K562 (cell line): ENCODE data around the gene RHEBL1. TPM values are rescaled to one million over a fixed set of nuclear protein-coding genes. Genes with fewer than 3 reads are reported as not detected.

Experiments
- CAMTA2 ChIP-seq: fragments of 250-450 bp; sonication (Bioruptor Pico); conservative IDR thresholded peaks from 2 replicates; pipeline ENCODE4 v1.5.1; 2022
- HNRNPL ChIP-seq: fragments of 200-400 bp; formaldehyde crosslinking; IDR thresholded peaks from 2 replicates; pipeline ENCODE4 v1.6.1; 2017; ENCODE audit warnings: low read depth, mild to moderate bottlenecking, low read length
- MEF2D ChIP-seq: conservative IDR thresholded peaks from 2 replicates; pipeline ENCODE4 v1.6.1; 2016; ENCODE audit warnings: low read depth, missing genetic modification characterization, missing compliant biosample characterization
- PPARD ChIP-seq: fragments of 250-450 bp; sonication (Bioruptor Pico); IDR thresholded peaks from 2 replicates; pipeline ENCODE4 v1.8.0; 2022; ENCODE audit warnings: inconsistent platforms, mild to moderate bottlenecking, moderate library complexity
- RAD51 ChIP-seq: fragments of 450-650 bp; IDR thresholded peaks from 2 replicates; pipeline ENCODE4 v1.7.1; 2016; ENCODE audit warnings: low read depth, mild to moderate bottlenecking, borderline replicate concordance
- RBM34 ChIP-seq: fragments of 200-400 bp; formaldehyde crosslinking; IDR thresholded peaks from 2 replicates; pipeline ENCODE4 v1.6.1; 2018; ENCODE audit warnings: low read length, borderline replicate concordance; ENCODE audit not compliant: insufficient read depth
- USF1 ChIP-seq: sonication (generic); formaldehyde crosslinking; IDR thresholded peaks from 2 replicates; pipeline ENCODE4 v1.9.0; 2022; ENCODE audit warnings: mild to moderate bottlenecking, missing genetic modification reagents
- ZKSCAN3 ChIP-seq: fragments of 250-450 bp; sonication (Bioruptor Pico); IDR thresholded peaks from 2 replicates; pipeline ENCODE4 v1.4.0; 2020
- ZNF217 ChIP-seq: sonication (generic); formaldehyde crosslinking; IDR thresholded peaks from 2 replicates; pipeline ENCODE4 v1.8.0; 2022; ENCODE audit warnings: mild to moderate bottlenecking, missing genetic modification reagents
- ZNF668 ChIP-seq: fragments of 250-450 bp; sonication (Bioruptor Pico); IDR thresholded peaks from 2 replicates; pipeline ENCODE4 v1.8.0; 2022; ENCODE audit warnings: mild to moderate bottlenecking, inconsistent platforms
- polyA plus RNA-seq, 8 experiments: library from polyadenylated mRNA; depleted of rRNA in 4 of 8; stranded (reverse) in 5 of 8; unstranded in 3 of 8; fragments of >200 nt; fragmentation: Nextera tagmentation in 2 of 8; fragmentation: Illumina TruSeq in 1 of 8; extraction: Ambion mirVana in 2 of 8; extraction: Trizol in 1 of 8; gene quantifications; 2 replicates each; pipeline versions ENCODE4 v1.2.1 to v1.2.3, GENCODE V29; 2011 to 2014; ENCODE audit warnings: inconsistent platforms in 1 of 8, missing spikeins in 1 of 8
- total RNA-seq, 7 experiments: library from RNA; depleted of rRNA in 6 of 7; stranded (reverse); fragments of >200 nt in 6 of 7; fragmentation: Illumina TruSeq in 2 of 7; extraction: Trizol in 2 of 7; gene quantifications; 2 replicates each; pipeline versions ENCODE4 v1.2.1 to v1.2.3, GENCODE V29; 2011 to 2021; ENCODE audit warnings: low replicate concordance in 1 of 7
- TF ChIP-seq, protein P1 (sequence below): sonication (generic); formaldehyde crosslinking; IDR thresholded peaks from 2 replicates; pipeline ENCODE4 v1.8.1; 2023; ENCODE audit warnings: mild to moderate bottlenecking, missing genetic modification reagents
- TF ChIP-seq, protein P2 (sequence below): fragments of 450-650 bp; IDR thresholded peaks from 2 replicates; pipeline ENCODE4 v1.6.1; 2016; ENCODE audit warnings: mild to moderate bottlenecking, moderate library complexity

The RHEBL1 gene
- total and polyA plus RNA-seq, 9 of the 15 experiments (the other 6 are each of a cell fraction or from before 2014, with no cell fraction given), result 4.3 to 36.1 (median 8.2) TPM

GRCh38 chr12:49069507-49070346, at the start of gene RHEBL1 (continued):
- TF ChIP-seq, protein P1, sequence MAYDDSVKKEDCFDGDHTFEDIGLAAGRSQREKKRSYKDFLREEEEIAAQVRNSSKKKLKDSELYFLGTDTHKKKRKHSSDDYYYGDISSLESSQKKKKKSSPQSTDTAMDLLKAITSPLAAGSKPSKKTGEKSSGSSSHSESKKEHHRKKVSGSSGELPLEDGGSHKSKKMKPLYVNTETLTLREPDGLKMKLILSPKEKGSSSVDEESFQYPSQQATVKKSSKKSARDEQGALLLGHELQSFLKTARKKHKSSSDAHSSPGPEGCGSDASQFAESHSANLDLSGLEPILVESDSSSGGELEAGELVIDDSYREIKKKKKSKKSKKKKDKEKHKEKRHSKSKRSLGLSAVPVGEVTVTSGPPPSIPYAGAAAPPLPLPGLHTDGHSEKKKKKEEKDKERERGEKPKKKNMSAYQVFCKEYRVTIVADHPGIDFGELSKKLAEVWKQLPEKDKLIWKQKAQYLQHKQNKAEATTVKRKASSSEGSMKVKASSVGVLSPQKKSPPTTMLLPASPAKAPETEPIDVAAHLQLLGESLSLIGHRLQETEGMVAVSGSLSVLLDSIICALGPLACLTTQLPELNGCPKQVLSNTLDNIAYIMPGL (CRISPR knock-in tag), result no peak; the same call in 1 of the 2 replicates
- TF ChIP-seq, protein P2, sequence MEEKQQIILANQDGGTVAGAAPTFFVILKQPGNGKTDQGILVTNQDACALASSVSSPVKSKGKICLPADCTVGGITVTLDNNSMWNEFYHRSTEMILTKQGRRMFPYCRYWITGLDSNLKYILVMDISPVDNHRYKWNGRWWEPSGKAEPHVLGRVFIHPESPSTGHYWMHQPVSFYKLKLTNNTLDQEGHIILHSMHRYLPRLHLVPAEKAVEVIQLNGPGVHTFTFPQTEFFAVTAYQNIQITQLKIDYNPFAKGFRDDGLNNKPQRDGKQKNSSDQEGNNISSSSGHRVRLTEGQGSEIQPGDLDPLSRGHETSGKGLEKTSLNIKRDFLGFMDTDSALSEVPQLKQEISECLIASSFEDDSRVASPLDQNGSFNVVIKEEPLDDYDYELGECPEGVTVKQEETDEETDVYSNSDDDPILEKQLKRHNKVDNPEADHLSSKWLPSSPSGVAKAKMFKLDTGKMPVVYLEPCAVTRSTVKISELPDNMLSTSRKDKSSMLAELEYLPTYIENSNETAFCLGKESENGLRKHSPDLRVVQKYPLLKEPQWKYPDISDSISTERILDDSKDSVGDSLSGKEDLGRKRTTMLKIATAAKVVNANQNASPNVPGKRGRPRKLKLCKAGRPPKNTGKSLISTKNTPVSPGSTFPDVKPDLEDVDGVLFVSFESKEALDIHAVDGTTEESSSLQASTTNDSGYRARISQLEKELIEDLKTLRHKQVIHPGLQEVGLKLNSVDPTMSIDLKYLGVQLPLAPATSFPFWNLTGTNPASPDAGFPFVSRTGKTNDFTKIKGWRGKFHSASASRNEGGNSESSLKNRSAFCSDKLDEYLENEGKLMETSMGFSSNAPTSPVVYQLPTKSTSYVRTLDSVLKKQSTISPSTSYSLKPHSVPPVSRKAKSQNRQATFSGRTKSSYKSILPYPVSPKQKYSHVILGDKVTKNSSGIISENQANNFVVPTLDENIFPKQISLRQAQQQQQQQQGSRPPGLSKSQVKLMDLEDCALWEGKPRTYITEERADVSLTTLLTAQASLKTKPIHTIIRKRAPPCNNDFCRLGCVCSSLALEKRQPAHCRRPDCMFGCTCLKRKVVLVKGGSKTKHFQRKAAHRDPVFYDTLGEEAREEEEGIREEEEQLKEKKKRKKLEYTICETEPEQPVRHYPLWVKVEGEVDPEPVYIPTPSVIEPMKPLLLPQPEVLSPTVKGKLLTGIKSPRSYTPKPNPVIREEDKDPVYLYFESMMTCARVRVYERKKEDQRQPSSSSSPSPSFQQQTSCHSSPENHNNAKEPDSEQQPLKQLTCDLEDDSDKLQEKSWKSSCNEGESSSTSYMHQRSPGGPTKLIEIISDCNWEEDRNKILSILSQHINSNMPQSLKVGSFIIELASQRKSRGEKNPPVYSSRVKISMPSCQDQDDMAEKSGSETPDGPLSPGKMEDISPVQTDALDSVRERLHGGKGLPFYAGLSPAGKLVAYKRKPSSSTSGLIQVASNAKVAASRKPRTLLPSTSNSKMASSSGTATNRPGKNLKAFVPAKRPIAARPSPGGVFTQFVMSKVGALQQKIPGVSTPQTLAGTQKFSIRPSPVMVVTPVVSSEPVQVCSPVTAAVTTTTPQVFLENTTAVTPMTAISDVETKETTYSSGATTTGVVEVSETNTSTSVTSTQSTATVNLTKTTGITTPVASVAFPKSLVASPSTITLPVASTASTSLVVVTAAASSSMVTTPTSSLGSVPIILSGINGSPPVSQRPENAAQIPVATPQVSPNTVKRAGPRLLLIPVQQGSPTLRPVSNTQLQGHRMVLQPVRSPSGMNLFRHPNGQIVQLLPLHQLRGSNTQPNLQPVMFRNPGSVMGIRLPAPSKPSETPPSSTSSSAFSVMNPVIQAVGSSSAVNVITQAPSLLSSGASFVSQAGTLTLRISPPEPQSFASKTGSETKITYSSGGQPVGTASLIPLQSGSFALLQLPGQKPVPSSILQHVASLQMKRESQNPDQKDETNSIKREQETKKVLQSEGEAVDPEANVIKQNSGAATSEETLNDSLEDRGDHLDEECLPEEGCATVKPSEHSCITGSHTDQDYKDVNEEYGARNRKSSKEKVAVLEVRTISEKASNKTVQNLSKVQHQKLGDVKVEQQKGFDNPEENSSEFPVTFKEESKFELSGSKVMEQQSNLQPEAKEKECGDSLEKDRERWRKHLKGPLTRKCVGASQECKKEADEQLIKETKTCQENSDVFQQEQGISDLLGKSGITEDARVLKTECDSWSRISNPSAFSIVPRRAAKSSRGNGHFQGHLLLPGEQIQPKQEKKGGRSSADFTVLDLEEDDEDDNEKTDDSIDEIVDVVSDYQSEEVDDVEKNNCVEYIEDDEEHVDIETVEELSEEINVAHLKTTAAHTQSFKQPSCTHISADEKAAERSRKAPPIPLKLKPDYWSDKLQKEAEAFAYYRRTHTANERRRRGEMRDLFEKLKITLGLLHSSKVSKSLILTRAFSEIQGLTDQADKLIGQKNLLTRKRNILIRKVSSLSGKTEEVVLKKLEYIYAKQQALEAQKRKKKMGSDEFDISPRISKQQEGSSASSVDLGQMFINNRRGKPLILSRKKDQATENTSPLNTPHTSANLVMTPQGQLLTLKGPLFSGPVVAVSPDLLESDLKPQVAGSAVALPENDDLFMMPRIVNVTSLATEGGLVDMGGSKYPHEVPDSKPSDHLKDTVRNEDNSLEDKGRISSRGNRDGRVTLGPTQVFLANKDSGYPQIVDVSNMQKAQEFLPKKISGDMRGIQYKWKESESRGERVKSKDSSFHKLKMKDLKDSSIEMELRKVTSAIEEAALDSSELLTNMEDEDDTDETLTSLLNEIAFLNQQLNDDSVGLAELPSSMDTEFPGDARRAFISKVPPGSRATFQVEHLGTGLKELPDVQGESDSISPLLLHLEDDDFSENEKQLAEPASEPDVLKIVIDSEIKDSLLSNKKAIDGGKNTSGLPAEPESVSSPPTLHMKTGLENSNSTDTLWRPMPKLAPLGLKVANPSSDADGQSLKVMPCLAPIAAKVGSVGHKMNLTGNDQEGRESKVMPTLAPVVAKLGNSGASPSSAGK, result peak; percentile 83
- no peak for TF ChIP-seq HNRNPL
- no peak for TF ChIP-seq ZNF217 (CRISPR knock-in tag)
- TF ChIP-seq MEF2D, result no peak
- no peak for TF ChIP-seq ZNF668 (CRISPR knock-in tag)
- no peak for TF ChIP-seq ZKSCAN3
- no peak for TF ChIP-seq PPARD (CRISPR knock-in tag)
- no peak for TF ChIP-seq CAMTA2 (CRISPR knock-in tag)
- TF ChIP-seq RAD51, result peak; percentile 97
- TF ChIP-seq USF1 (CRISPR knock-in tag), result peak; percentile 97
- TF ChIP-seq RBM34, result no peak
